GM19099 (cell line): Measurements from ENCODE around the gene PFKP.
A peak's percentile ranks its signal among the peaks of the same experiment; 100 is the strongest.

Experiments
- POLR2A ChIP-seq: IDR thresholded peaks from 3 replicates; pipeline ENCODE4 v1.6.1; 2011; ENCODE audit warnings: low read depth; ENCODE audit not compliant: insufficient read length; ENCODE audit errors: extremely low read depth

The PFKP gene

DNA sequence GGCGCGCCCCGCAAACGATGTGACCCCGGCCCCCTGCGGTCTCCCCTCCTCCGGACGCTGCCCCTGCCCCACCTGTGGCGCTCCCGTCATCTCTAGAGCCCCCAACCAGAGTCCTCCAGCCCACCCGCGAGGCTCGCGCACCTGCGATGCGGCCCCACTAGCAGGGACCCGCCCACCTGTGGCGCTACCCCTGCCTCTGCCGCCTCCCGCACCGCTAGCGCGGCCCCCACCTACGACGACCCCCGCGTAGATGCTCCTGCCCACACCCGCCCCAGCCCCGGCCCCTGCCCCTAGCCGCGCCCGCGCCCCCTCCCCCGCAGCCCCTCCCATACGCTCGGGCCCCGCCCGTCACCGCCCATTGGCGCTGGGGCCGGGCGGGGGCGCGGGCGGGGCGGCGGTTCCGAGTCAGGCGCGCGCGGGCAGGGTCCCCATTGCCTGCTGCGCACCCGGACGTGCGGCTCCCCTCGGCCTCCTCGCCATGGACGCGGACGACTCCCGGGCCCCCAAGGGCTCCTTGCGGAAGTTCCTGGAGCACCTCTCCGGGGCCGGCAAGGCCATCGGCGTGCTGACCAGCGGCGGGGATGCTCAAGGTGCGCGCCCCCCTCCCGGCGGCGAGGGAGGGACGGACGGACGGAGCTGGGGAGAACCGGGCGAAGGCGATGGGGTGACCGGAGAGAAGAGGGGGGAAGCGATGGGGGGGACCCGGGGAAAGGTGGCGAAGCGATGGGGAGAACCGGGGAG, at the start of gene PFKP:
PFKP (plus strand) TSS at position 431 of the 741 bp plus-strand sequence; CDS start at position 479, 48 bp downstream.
- peak; percentile 79 for TF ChIP-seq POLR2A

DNA sequence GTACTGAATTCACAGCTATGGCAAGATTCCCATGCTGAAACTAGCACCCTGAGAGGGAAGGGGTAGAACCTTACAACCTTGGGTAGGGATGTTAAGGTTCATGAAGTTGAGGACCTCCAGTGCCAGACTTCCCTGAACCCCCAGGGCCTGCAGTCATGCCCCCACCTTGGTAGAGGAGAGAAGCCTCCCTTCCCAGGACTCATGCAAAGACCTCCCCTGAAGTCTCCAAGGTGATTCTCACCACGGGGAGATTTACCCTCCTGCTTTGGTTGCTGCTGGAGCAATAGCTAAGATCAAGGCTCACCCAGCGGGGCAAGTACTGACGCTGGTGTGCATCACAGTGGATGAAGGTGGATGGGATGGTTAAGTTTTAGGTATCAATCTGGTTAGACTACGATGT, 49.1 kb upstream of the PFKP start:
- no peak for TF ChIP-seq POLR2A

GRCh38 chr10:3020311-3020710, 47.0 kb upstream of the PFKP start:
- no peak for TF ChIP-seq POLR2A

- no peak for TF ChIP-seq POLR2A
Measured at GRCh38 chr10:3020881-3021280, 46.5 kb upstream of the PFKP start.

DNA sequence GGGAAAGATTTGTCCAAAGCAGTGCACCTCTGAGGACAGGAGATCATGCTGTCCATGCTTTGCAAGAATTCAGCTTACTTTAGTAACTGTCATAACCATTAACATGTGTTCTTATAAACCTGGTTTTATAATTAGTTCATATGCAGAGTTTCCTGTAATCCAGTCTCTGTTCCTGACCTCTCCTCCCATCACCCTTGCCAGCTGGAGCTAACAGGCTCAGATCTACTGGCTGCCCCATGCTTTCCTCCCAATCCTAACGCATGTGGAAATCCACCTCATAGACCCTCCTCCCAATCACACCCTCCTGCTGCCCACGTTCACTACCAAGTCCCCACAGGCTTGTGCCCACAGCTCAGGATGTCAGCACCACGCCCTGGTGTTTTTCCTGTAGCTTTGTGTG, 45.3 kb upstream of the PFKP start:
- no peak for TF ChIP-seq POLR2A

DNA sequence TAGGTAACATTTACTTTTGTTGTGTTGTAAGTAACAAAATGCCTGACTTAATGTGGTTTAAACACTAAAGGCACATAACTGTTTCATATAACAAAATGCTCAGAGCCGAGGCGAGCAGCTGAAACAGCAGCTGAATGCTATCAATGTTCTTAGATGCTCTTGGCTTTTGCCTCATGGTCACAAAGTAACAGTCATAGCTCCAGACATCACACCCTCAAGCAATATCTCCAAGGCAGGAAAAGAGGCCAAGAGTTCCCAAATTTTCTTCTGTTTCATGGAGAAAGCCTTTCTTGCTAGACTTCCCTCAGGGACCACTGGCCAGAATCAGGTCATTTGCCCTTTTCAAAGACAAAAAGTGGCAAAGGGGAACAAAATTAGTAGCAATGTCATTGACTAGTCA, 43.5 kb upstream of the PFKP start:
- no peak for TF ChIP-seq POLR2A

DNA sequence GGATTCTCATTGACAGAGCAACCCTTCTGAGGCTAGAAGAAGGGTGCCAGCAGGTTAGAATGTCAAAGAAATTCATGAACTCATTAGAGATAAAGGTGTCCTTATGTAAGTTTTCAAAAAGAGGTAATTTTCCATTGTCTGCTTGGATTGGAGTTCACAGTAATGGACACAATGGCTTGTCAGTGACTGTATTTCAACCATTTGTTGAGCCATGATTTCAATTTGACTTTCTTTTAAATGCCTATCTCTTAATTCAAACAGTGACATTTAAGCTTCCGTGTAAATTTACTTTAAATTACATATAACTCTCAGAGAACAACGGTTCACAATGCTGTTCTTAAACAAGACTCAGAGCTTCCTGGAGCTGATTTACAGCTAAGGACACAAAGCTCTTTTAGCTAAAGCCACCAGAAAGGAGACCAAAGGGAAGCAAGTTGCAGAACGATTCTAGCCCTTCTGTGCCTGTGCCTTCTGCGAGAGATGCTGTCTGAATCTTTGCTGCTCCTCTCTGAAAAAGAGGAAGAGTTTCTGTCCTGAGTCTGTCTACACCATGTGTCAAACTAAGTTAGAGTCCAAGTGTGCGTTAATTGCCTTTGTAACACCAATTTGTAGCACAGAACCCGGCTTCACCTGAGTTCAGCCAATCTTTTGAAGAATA, 42.2 kb upstream of the PFKP start:
- no peak for TF ChIP-seq POLR2A

- TF ChIP-seq POLR2A = no peak
Measured at GRCh38 chr10:3027866-3028265, 39.5 kb upstream of the PFKP start.

DNA sequence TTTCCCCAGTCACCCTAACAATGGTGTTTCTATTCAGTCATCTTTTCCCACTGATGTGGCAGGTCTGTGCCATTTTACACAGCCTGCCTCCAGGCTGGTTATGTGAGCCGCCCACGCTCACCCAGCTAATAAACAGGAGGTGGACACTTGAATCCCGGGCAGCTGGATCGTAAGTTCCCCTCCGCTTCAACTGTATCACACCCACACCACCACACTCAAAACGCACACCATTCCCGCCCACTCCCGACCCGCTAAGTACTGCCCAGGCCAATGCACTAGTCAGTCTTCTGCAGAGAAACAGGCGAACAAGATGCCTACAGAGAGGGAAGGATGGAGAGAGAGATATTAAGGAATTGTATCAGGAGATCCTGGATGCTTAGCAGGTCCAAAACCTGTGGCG, 38.9 kb upstream of the PFKP start:
- TF ChIP-seq POLR2A = no peak

DNA sequence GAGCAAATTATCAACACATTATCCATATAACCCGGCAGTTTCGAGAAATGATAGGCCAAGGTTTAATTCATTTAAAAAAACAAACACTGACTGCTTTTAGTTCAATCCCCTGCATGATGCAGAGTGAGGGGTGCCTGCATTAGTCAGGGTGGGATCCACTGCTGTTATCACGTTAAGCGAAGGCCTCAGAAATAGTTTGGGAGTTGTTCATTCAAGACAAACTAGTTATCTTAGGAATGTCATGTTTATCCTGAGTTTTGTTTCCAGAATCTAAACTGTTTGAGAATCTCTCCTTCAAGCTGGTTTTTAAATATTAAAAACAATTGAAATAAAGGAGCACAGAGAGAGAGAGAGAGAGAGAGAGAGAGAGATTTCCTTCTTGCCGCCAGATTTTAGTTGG, 36.6 kb upstream of the PFKP start:
- no peak for TF ChIP-seq POLR2A

DNA sequence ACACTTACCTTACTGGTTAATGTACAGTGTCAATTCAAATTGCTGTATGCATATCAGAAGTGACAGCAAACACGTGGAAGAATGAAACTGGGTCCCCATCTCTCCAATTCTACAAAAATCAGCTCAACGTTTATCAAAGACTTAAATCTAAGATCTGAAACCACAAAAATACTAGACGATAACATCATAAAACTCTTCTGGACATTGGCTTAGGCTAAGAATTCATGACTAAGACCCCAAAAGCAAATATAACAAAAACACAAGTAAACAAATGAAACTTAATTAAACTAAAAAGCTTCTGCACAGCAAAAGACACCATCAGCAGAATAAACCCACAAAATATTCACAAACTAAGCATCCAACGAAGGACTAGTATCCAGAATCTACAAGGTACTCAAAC, 35.9 kb upstream of the PFKP start:
- no peak for TF ChIP-seq POLR2A

GRCh38 chr10:3033925-3034324, 33.4 kb upstream of the PFKP start:
- TF ChIP-seq POLR2A = no peak

- no peak for TF ChIP-seq POLR2A
Measured at GRCh38 chr10:3034616-3035015, 32.7 kb upstream of the PFKP start.

- no peak for TF ChIP-seq POLR2A
Measured at GRCh38 chr10:3036155-3037021, 31.0 kb upstream of the PFKP start.

GRCh38 chr10:3037182-3037581, 30.2 kb upstream of the PFKP start:
- TF ChIP-seq POLR2A = no peak
